Measurements from ENCODE around the gene MX2.

MX2 gene

GRCh38 chr21:41366522-41367151 is 4.8 kb downstream of the MX2 start:
- TF ChIP-seq TCF12 (IDR thresholded peaks at IDR 0.05; ENCODE audit: low read depth): no peak
- TF ChIP-seq, protein P1, sequence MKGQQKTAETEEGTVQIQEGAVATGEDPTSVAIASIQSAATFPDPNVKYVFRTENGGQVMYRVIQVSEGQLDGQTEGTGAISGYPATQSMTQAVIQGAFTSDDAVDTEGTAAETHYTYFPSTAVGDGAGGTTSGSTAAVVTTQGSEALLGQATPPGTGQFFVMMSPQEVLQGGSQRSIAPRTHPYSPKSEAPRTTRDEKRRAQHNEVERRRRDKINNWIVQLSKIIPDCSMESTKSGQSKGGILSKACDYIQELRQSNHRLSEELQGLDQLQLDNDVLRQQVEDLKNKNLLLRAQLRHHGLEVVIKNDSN (IDR thresholded peaks at IDR 0.05): no peak
- TF ChIP-seq YY1 (IDR thresholded peaks at IDR 0.05; ENCODE audit: low read depth): no peak
- TF ChIP-seq, protein P2, sequence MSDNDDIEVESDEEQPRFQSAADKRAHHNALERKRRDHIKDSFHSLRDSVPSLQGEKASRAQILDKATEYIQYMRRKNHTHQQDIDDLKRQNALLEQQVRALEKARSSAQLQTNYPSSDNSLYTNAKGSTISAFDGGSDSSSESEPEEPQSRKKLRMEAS (IDR thresholded peaks at IDR 0.05): no peak
- TF ChIP-seq TAF1 (IDR thresholded peaks at IDR 0.05; ENCODE audit: low read depth): no peak
- TF ChIP-seq FOXM1 (IDR thresholded peaks at IDR 0.05; ENCODE audit: borderline replicate concordance, low read depth): no peak
- no peak for TF ChIP-seq RAD21 (IDR thresholded peaks at IDR 0.05; ENCODE audit: low read depth)

DNA sequence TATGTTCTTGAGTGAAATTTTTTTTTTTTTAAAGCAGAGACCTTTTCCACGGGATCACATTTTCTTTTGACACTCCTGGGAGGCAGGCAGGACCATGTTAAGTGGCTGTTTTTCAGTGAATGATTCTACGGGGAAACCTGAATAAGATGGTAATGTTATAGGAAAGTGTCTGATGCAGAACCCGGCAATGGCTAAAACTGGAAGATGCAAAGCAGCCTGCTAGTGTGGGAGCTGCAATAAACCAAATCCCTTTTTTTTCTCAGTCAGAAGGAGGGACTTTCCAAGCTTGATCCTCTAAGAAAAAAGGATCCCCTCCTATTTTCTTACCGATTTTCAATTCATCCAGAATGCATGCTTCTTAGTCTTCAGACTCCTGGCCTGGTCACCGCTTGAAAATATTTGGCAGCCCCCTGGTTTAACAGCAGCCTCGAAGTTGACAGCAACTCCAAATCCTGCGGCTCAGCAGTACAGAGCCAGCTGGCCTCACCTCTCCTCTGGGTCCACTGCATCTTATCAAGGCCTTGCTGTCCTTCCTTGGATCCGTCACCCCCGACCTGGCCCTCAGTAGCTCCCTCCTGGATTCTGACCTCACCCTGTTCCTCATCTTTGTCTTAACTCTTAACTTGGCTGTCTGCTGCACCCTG is 5.6 kb downstream of the MX2 start:
- no peak for TF ChIP-seq TAF1 (IDR thresholded peaks at IDR 0.05; ENCODE audit: low read depth)
- TF ChIP-seq FOXM1 (IDR thresholded peaks at IDR 0.05; ENCODE audit: borderline replicate concordance, low read depth): no peak
- TF ChIP-seq EP300 (IDR thresholded peaks at IDR 0.05; ENCODE audit: borderline replicate concordance): no peak
- no peak for TF ChIP-seq CEBPB (IDR thresholded peaks at IDR 0.05)
- no peak for TF ChIP-seq RAD21 (IDR thresholded peaks at IDR 0.05; ENCODE audit: low read depth)
- no peak for TF ChIP-seq YY1 (IDR thresholded peaks at IDR 0.05; ENCODE audit: low read depth)
- TF ChIP-seq NFIC (IDR thresholded peaks at IDR 0.05): no peak
- TF ChIP-seq REST (IDR thresholded peaks at IDR 0.05; ENCODE audit: low read depth): no peak

GRCh38 chr21:41367945-41368734 is 6.3 kb downstream of the MX2 start:
- TF ChIP-seq FOXM1 (IDR thresholded peaks at IDR 0.05; ENCODE audit: borderline replicate concordance, low read depth) (no peak), CEBPB (IDR thresholded peaks at IDR 0.05) (no peak)

GRCh38 chr21:41368735-41369104 is 6.9 kb downstream of the MX2 start:
- TF ChIP-seq CEBPB (IDR thresholded peaks at IDR 0.05): no peak
- TF ChIP-seq EP300 (IDR thresholded peaks at IDR 0.05; ENCODE audit: borderline replicate concordance): no peak
- TF ChIP-seq ZBTB7A (IDR thresholded peaks at IDR 0.05; ENCODE audit: low read depth): no peak
- TF ChIP-seq NFIC (IDR thresholded peaks at IDR 0.05): no peak
- TF ChIP-seq RAD21 (IDR thresholded peaks at IDR 0.05; ENCODE audit: low read depth): no peak
- no peak for TF ChIP-seq REST (IDR thresholded peaks at IDR 0.05; ENCODE audit: low read depth)
- no peak for TF ChIP-seq TAF1 (IDR thresholded peaks at IDR 0.05; ENCODE audit: low read depth)
- TF ChIP-seq, protein P2 (IDR thresholded peaks at IDR 0.05): no peak
- TF ChIP-seq EGR1 (IDR thresholded peaks at IDR 0.05): no peak
- no peak for TF ChIP-seq TEAD4 (IDR thresholded peaks at IDR 0.05)
- no peak for TF ChIP-seq TCF12 (IDR thresholded peaks at IDR 0.05; ENCODE audit: low read depth)
- TF ChIP-seq, protein P1 (IDR thresholded peaks at IDR 0.05): no peak
- TF ChIP-seq YY1 (IDR thresholded peaks at IDR 0.05; ENCODE audit: low read depth): no peak
- TF ChIP-seq CREB1 (IDR thresholded peaks at IDR 0.05; ENCODE audit: low read depth): no peak
- TF ChIP-seq FOXM1 (IDR thresholded peaks at IDR 0.05; ENCODE audit: borderline replicate concordance, low read depth): no peak

DNA sequence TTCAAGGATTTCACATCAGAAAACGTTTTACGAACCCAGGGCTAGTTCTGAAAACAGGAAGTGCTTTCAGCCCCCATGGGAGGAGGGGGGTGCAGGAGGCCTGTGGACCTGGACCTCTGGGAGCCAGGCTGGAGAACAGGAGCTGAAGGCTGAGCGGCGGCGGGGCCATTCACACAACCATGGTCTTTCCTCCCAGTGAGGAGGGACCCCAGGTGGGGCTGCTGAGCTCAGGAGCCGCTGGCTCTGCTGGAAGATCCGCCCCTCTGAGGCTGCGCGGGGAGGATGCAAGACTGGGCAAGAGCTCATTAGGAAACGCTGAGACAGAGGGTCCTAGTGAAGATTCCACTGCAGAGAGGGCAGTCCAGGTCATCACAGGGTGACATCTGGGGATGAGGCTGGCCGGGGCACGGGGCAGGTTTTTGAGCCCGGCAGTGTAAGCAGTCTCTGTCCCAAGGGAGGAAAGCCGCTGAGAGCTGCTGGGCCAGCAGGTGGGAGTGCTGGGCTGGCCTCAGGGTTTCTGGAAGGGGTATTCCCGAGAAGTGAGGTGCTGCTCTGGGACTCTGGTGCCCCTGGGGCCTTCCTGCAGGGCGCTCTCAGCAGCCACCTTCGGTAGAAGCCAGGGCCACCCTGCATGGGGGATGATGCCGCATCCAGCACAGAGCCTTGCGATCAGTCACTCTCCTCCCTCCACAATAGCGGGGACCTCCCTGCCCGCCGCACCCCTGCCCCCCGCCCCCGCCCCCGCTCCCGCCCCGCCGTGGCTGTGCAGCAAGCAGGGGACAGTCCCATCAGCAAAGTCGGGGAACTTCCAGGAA is 7.5 kb downstream of the MX2 start:
- TF ChIP-seq, protein P1 (IDR thresholded peaks at IDR 0.05): no peak
- TF ChIP-seq ZBTB7A (IDR thresholded peaks at IDR 0.05; ENCODE audit: low read depth): no peak
- TF ChIP-seq RAD21 (IDR thresholded peaks at IDR 0.05; ENCODE audit: low read depth): no peak
- no peak for TF ChIP-seq TEAD4 (IDR thresholded peaks at IDR 0.05)
- no peak for TF ChIP-seq CEBPB (IDR thresholded peaks at IDR 0.05)
- TF ChIP-seq YY1 (IDR thresholded peaks at IDR 0.05; ENCODE audit: low read depth): no peak
- no peak for TF ChIP-seq TAF1 (IDR thresholded peaks at IDR 0.05; ENCODE audit: low read depth)

Data from Ishikawa (cell line).